Retinal pigment epithelial cell (primary cell): ENCODE measurements around the gene TULP3.
A peak's percentile ranks its signal among the peaks of the same experiment; 100 is the strongest.

Experiments
- DNase-seq: peaks from one replicate; pipeline ENCODE4 v3.0.0-alpha.2; 2010; ENCODE audit warnings: low read depth
- H3K4me3 ChIP-seq: 2 replicates; pipeline ENCODE4 v1.5.1; 2011; ENCODE audit warnings: mild to moderate bottlenecking, low read length, control low read depth, moderate library complexity
- TF ChIP-seq, protein P1 (sequence below): conservative IDR thresholded peaks from 2 replicates; pipeline ENCODE4 v1.5.1; 2011; ENCODE audit warnings: low read depth, low read length, control low read depth, inconsistent platforms

Gene TULP3

DNA sequence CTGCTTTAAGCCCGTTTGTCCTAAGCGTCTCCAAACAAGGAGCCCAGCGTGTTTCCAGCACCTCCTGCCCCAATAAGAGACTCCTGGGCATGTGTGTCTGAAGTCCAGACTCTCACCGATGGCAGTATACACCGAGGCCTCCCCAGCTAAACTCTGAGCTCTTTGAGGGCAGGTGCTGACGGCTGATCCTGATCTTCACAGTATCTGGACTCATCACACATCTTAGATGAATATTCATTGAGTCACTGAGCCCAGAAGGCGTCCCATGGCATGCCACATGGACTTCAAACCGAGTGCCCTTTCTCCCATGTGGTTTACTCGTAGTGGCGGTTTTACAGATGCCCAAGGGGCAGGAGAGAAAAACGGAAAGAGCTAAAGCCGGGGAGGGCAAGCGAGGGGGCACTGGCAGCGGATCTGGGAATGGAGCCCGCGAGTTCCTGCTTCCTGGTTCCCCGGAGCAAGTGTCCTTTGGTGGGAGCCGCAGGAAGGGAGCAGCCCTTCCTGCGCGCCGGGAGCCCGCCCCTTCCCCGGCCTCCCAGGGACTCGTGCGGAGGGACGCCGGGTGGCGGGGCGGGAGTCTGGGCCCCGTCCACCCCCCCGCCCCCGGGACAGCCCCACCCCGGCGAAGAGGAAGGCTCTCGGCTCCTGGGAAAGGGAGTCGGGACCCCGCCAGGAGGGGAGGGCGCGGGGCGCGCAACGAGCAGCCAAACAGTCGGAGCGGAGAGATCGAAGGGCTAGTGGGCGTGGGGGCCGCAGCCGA is 67.9 kb downstream of the TULP3 start:
- H3K4me3 ChIP-seq: peak overlapping the region; percentile 64
- TF ChIP-seq, protein P1, sequence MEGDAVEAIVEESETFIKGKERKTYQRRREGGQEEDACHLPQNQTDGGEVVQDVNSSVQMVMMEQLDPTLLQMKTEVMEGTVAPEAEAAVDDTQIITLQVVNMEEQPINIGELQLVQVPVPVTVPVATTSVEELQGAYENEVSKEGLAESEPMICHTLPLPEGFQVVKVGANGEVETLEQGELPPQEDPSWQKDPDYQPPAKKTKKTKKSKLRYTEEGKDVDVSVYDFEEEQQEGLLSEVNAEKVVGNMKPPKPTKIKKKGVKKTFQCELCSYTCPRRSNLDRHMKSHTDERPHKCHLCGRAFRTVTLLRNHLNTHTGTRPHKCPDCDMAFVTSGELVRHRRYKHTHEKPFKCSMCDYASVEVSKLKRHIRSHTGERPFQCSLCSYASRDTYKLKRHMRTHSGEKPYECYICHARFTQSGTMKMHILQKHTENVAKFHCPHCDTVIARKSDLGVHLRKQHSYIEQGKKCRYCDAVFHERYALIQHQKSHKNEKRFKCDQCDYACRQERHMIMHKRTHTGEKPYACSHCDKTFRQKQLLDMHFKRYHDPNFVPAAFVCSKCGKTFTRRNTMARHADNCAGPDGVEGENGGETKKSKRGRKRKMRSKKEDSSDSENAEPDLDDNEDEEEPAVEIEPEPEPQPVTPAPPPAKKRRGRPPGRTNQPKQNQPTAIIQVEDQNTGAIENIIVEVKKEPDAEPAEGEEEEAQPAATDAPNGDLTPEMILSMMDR: no peak
- no peak for DNase-seq

- peak; percentile 39 for DNase-seq
- peak within 1 kb of the TSS; percentile 68 for H3K4me3 ChIP-seq
- TF ChIP-seq, protein P1: no peak
These were observed 68.5 kb downstream of the TULP3 start, which contains the start of gene TEAD4 for GRCh38 chr12:2959192-2959504. Gene TEAD4 (plus strand): TSS chr12:2959397.

DNA sequence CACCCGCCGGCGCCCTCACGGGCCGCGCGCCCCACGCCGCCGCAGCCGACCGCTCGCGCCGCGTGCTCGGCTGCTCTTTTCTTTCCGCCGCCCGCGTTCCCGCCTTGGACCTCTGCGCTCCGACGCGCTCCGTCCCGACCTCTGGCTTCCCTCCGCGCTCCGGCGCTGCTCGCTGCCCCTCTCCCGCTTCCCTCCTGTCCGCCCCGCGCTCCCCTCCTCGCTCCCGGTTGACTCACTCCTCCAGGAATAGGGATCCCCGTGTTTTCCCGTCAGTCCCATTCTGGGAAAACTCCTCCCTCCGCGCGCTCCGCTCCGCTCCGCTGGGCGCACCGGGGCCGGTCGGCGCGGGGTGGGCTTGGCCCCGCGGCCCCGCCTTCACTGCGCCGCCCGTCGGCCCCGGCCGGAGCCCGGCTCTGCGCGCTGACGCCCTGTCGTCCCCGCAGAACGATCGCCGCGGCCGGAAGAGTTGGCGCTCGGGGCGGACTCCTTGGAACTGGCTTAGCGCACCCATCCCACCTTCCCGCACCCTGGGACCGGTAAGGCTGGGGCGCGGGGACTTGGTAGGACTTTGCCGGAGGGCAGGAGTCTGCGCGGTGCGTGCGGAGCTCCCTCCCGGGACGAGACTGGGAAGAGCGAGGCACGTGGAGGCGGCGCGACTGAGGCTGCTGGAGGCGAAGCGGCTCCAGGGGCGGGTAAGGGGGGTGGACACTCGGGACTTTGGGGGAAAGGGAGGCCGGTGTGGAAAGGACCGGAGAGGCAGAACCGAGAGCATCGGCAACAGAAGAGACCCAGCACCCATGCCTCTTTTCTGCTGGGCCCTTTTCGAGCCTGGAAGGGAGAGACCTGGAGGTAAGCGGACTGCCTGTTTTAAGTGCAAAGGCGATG is 69.1 kb downstream of the TULP3 start:
- H3K4me3 ChIP-seq: peak overlapping the region; percentile 68
- DNase-seq: peak; percentile 20
- TF ChIP-seq, protein P1: no peak

GRCh38 chr12:2960390-2960956 is 69.8 kb downstream of the TULP3 start:
- H3K4me3 ChIP-seq: peak overlapping the region; percentile 68
- DNase-seq: no peak
- TF ChIP-seq, protein P1: no peak

DNA sequence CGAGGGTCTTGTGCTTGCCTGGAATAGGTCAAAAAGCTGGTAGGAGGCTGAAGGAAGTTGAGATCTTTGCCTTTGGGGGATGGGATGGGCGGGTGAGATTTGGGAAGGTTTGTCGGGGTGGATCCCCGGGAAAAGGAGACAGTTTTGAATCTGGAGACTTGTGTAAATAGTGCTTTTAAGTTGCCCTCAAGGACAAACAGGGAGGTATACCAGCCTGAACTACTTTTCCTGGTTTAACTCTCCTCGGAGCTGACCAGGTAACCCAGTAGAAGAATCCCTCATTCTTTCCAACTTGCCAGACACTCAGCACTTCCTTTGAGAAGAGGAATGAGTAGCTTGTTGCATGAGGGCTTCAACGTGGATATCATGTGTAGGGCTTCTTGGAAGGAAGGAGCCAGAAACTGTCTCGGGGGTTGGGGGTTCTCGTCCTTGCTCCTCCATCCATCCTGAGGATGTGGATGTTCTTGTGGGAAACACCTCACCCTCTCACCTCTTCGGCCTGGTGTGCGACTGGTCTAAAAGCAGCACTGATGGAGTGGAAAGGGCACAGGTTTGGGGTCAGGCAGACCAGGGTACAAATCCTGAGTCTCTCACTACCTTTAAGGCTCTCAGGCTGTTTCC is 70.4 kb downstream of the TULP3 start:
- TF ChIP-seq, protein P1: no peak
- no peak for DNase-seq
- H3K4me3 ChIP-seq: peak overlapping the region; percentile 68

- H3K4me3 ChIP-seq: no peak overlapping the region
- TF ChIP-seq, protein P1: no peak
- DNase-seq: no peak
These were observed 71.0 kb downstream of the TULP3 start for GRCh38 chr12:2961705-2962104.
